ENCODE results near the gene ZNF329. TPM values are rescaled to one million over a fixed set of nuclear protein-coding genes. Genes with fewer than 3 reads are reported as not detected.

The ZNF329 gene
- total RNA-seq (19.0 TPM), polyA plus RNA-seq (ENCODE audit: insufficient read depth in 1 of 8, insufficient read length in 8 of 8, low replicate concordance in 1 of 8) (10 to 100 TPM in 7 of 8 donors, 1 to 10 TPM in 1; 9.8 to 13.6 (median 12.4) TPM)
- long read RNA-seq, donor 1: 0 reads
- long read RNA-seq, donor 2: 0 reads
- long read RNA-seq, donor 3, partial matches to known transcripts: 0 of 1 reads
- long read RNA-seq, donor 3, other reads (novel, unspliced or antisense): 0 of 1 reads
- long read RNA-seq, donor 4, partial matches to known transcripts: 0 of 2 reads
- long read RNA-seq, donor 4, other reads (novel, unspliced or antisense): 0 of 2 reads
- long read RNA-seq, donor 5, transcript ZNF329-204 (4 exons, 3,410 nt): major isoform, 5 of 6 reads
- long read RNA-seq, donor 5, partial matches to known transcripts: 0 of 6 reads
- long read RNA-seq, donor 5, other reads (novel, unspliced or antisense): 0 of 6 reads
- long read RNA-seq, donor 6, partial matches to known transcripts: 0 of 3 reads
- long read RNA-seq, donor 6, other reads (novel, unspliced or antisense): 0 of 3 reads
- long read RNA-seq, donor 7, partial matches to known transcripts: 0 of 3 reads
- long read RNA-seq, donor 7, other reads (novel, unspliced or antisense): 0 of 3 reads
- long read RNA-seq, donor 8: 0 reads
- long read RNA-seq, donor 9, partial matches to known transcripts: 0 of 1 reads
- long read RNA-seq, donor 9, other reads (novel, unspliced or antisense): 0 of 1 reads
- long read RNA-seq, donor 10, partial matches to known transcripts: 0 of 1 reads
- long read RNA-seq, donor 10, other reads (novel, unspliced or antisense): 0 of 1 reads
- long read RNA-seq, donor 11: 0 reads

DNA sequence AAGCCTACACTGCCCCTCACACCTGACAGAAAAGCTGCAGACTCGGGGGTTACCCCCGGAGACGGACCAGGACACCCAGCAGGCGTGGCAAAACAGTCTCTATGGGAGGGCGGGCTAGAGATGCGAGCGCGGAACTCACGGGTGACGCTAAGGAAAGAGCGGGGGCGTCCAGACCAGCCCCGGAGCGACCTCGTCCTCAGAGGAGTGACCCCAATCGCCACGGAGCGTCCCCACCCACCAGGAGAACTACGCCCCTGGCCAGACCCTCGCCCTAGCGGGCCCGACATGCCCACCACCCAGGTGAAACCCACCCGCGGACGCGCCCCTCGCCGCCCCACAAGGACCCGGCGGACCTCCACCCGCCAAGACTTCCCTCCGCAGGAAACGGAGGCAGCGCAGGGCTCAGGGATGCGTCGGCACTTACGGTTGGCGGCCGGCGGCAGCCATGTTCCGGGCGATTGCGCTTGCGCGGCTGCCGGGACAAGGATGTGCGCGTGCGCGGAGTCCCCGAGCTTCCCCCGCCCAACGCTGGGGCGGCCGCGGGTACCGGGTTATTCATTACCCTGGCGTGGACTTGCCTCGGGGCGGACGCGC is at the start of gene ZNF329:
Gene ZNF329 (minus strand): TSS at position 462 of the 594 bp plus-strand sequence. CDS start 21,286 bp downstream, outside the sequence.
- under 1% methylated on average over 53 of the region's 62 CpGs for WGBS (ENCODE audit: insufficient coverage)

DNA sequence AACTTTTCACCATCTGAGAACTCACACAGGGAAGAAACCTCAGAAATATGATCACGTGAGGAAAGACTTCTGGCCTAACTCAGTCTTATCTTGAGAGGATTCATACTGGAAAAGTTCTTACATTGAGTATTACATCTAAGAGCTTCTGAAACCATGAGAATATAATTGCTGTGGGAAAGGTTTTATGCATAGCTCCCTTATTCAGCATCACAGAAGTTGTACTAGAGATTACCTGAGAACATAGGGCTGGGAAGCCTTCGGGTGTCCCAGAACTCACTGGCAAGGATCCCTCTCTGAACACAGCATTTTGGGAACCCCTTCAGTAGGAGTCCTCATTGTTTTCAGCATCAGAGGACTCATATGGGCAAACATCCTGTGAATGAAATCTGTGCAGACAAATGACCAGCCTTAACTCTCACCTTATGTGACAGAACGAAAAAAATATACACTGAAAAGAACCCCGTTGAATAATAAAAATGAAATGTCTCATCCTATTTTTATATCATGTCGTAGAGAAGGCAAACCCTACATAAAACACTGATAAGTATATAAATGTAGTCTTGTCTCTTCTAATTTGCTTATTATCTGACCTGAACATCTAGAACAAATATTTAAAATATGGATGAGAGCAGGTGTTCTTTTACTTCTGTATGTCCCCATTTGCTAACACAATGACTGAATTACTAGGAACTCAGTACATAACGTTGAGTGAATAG is 46.5 kb upstream of the ZNF329 start:
- Histone ChIP-seq H3K4me1 (ENCODE audit: control insufficient read depth, insufficient read depth, low read length) (no peaks in the 10 kb centered on the region), H3K4me3 (ENCODE audit: low read length) (no peak overlapping the region), H3K27me3 (ENCODE audit: control insufficient read depth, insufficient read depth, low read length) (no peaks in the 10 kb centered on the region), H3K9me3 (replicated peaks; ENCODE audit: control insufficient read depth, low read depth, low read length) (peaks cover 89% of the 10 kb centered on the region), H3K36me3 (ENCODE audit: control insufficient read depth, insufficient read depth, low read length) (peaks cover 45% of the 10 kb centered on the region), H3K27ac (ENCODE audit: low read length) (no peak overlapping the region)
- 67% methylated on average over 1 of the region's 6 CpGs for WGBS (ENCODE audit: insufficient coverage)
- no peak for DNase-seq

More for the DNA sequence above, at the start of gene ZNF329:
- peaks cover 23% of the 10 kb centered on the region for H3K4me1 ChIP-seq (ENCODE audit: control insufficient read depth, insufficient read depth, low read length)
- H3K27me3 ChIP-seq (ENCODE audit: control insufficient read depth, insufficient read depth, low read length): no peaks in the 10 kb centered on the region
- peak within 1 kb of the TSS; percentile 98 for H3K4me3 ChIP-seq (ENCODE audit: low read length)
- DNase-seq: peak; percentile 89
- no peaks in the 10 kb centered on the region for H3K36me3 ChIP-seq (ENCODE audit: control insufficient read depth, insufficient read depth, low read length)
- peak within 1 kb of the TSS; percentile 94 for H3K27ac ChIP-seq (ENCODE audit: low read length)
- peaks cover 15% of the 10 kb centered on the region for H3K9me3 ChIP-seq (replicated peaks; ENCODE audit: control insufficient read depth, low read depth, low read length)

DNA sequence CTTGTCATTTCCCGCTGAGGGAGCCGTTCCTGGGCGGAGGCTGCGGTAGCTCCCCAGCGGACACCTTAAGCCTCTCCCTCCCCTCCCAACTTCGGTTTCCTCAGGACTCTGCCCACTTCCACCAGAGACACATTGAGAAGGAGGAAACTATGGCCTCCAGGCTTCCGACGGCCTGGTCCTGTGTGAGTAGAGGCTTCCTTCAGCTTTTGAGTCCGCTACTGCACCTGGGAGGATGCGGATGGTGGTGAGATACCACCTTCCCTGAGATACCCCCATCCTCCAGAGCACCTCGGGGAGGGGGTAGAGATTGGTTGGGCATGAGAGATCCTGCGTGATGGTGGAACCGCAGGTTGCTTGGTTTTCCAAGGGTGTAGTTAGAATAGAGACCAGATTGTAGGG is 33.2 kb upstream of the ZNF329 start:
- Histone ChIP-seq H3K27ac (ENCODE audit: low read length) (peak overlapping the region; percentile 94), H3K4me3 (ENCODE audit: low read length) (peak overlapping the region; percentile 93), H3K36me3 (ENCODE audit: control insufficient read depth, insufficient read depth, low read length) (peaks cover 29% of the 10 kb centered on the region), H3K27me3 (ENCODE audit: control insufficient read depth, insufficient read depth, low read length) (peaks cover 3% of the 10 kb centered on the region), H3K9me3 (replicated peaks; ENCODE audit: control insufficient read depth, low read depth, low read length) (peaks cover 74% of the 10 kb centered on the region), H3K4me1 (ENCODE audit: control insufficient read depth, insufficient read depth, low read length) (peaks cover 8% of the 10 kb centered on the region)
- 0% methylated on average over 3 of the region's 13 CpGs for WGBS (ENCODE audit: insufficient coverage)
- no peak for DNase-seq

DNA sequence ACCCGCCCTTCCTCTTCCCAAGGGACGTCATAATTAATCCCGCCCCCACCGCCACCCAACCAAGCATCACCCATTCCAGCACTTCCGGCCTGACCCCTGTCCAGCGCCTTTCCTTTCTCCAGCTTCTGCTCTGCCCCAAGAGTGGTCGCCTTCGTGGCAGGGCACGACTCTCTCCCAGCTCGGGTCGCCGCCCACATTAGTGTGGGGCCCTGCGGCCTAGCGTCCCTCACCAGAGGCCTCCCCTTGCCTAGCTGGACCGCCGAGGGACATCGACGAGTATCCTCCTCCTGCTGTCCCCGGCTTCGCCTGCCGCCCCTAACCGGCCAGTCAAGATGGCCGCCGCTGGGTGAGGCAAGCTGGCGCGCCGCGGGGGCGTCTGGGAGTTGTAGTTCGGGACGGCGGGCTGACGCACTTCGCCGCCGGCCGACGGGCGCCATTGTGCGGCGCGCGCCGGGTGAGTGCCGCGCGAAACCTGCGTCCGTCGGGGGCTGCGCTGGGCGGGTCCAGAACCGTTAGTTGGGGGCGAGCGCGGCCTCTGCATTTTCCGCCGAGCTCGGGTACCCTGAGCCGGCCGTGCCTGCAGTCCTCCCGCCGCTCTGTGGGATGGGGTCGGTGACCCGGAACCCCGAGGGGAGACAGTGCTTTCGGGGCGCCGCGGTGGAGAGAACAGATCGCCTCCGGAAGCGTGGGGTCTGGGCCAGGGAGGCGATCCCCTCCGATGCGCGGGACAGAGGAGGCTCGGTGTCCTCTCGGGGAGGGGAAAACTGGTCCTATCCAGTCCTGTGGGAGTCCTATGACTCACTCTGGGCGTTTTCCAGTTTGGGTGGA is 32.6 kb upstream of the ZNF329 start, which contains the start of gene ZNF274:
Gene ZNF274 (plus strand): TSS at position 73 of the 828 bp plus-strand sequence. CDS start 905 bp downstream, outside the sequence.
- peaks cover 77% of the 10 kb centered on the region for H3K9me3 ChIP-seq (replicated peaks; ENCODE audit: control insufficient read depth, low read depth, low read length)
- peaks cover 31% of the 10 kb centered on the region for H3K36me3 ChIP-seq (ENCODE audit: control insufficient read depth, insufficient read depth, low read length)
- H3K4me3 ChIP-seq (ENCODE audit: low read length): peak within 1 kb of the TSS; percentile 93
- peaks cover 3% of the 10 kb centered on the region for H3K27me3 ChIP-seq (ENCODE audit: control insufficient read depth, insufficient read depth, low read length)
- peaks cover 8% of the 10 kb centered on the region for H3K4me1 ChIP-seq (ENCODE audit: control insufficient read depth, insufficient read depth, low read length)
- peak; percentile 95 for DNase-seq
- H3K27ac ChIP-seq (ENCODE audit: low read length): peak within 1 kb of the TSS; percentile 94
- WGBS (ENCODE audit: insufficient coverage): under 1% methylated on average over 66 of the region's 80 CpGs

DNA sequence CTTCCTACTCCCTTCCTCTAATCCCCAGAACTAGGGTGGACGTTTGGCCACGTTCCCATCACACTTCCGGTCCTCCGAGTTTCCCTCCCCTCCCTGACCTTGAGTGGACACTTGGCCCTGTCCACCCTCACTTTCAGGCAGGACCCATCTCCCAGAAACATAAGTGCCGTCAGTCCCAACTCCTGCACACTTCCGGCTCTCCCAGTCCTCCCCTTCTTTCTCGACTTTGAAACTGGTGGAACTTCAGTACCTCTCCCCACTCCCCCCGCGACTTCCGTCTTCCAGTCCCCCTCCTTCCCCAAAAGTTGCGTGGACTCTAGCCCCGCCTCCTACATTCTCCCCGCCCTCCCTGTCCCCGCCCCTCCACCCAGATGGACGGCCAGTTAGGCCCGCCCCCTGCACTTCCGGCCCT is 32.0 kb upstream of the ZNF329 start:
- H3K27ac ChIP-seq (ENCODE audit: low read length): peak overlapping the region; percentile 94
- peaks cover 28% of the 10 kb centered on the region for H3K36me3 ChIP-seq (ENCODE audit: control insufficient read depth, insufficient read depth, low read length)
- H3K27me3 ChIP-seq (ENCODE audit: control insufficient read depth, insufficient read depth, low read length): peaks cover 3% of the 10 kb centered on the region
- peaks cover 8% of the 10 kb centered on the region for H3K4me1 ChIP-seq (ENCODE audit: control insufficient read depth, insufficient read depth, low read length)
- peaks cover 78% of the 10 kb centered on the region for H3K9me3 ChIP-seq (replicated peaks; ENCODE audit: control insufficient read depth, low read depth, low read length)
- no peak for DNase-seq
- WGBS (ENCODE audit: insufficient coverage): 6% methylated on average over 17 of the region's 17 CpGs
- peak overlapping the region; percentile 93 for H3K4me3 ChIP-seq (ENCODE audit: low read length)

DNA sequence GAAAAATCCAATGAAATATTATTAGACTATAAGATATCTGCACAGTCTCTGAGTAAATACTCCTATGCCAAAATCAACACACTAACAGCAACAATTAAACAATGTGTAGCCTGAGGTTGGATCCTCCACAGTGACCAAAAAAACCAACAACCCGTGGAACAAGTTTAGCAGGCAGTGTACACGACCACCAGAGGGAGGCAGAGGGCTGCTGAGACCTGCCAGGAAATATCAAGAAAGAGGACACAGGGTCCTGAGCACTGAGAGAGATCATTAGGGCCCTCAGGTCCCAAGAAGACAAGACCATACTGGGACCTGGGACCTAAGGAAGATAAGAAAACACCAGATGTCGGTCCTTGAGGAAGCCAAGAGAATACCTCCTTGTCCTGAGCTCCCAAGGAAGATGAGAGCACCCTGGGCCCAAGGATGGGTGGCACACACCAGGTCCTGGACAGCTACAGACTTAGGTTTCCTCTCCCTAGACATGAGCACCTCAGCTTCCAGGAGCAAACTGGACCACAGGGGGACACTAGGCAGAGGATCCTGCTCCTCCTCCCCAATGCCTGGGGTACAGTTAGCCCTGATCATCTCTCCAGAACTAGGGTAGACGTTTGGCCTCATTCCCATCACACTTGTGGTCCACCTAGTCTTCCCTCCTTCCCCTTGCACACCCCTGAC is 31.4 kb upstream of the ZNF329 start:
- Histone ChIP-seq H3K9me3 (replicated peaks; ENCODE audit: control insufficient read depth, low read depth, low read length) (peaks cover 74% of the 10 kb centered on the region), H3K4me3 (ENCODE audit: low read length) (peak overlapping the region; percentile 93), H3K36me3 (ENCODE audit: control insufficient read depth, insufficient read depth, low read length) (peaks cover 24% of the 10 kb centered on the region), H3K27me3 (ENCODE audit: control insufficient read depth, insufficient read depth, low read length) (peaks cover 3% of the 10 kb centered on the region), H3K4me1 (ENCODE audit: control insufficient read depth, insufficient read depth, low read length) (peaks cover 8% of the 10 kb centered on the region), H3K27ac (ENCODE audit: low read length) (peak overlapping the region; percentile 94)
- peak; percentile 15 for DNase-seq
- 56% methylated on average over 4 of the region's 4 CpGs for WGBS (ENCODE audit: insufficient coverage)

DNA sequence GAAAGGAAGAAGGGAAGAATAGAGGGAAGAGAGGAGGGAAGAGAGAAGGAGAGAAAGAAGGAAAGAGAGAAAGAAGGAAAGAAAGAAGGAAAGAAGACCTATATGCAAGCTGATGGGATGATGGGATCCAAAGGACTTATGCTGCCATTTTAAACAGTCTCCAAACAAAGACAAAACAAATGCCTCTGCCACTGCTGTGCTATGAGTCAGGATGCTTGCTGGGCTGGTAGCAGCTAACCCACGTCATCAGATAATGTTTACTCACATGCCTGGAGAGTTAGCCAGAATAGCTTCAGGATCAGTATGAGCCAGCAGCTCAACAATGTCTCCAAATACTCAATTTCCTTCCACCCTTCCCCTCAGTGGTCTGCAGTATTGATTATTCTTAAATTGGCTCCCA is 20.3 kb upstream of the ZNF329 start:
- no peak overlapping the region for H3K4me3 ChIP-seq (ENCODE audit: low read length)
- no peaks in the 10 kb centered on the region for H3K36me3 ChIP-seq (ENCODE audit: control insufficient read depth, insufficient read depth, low read length)
- H3K9me3 ChIP-seq (replicated peaks; ENCODE audit: control insufficient read depth, low read depth, low read length): peaks cover 60% of the 10 kb centered on the region
- DNase-seq: no peak
- H3K27me3 ChIP-seq (ENCODE audit: control insufficient read depth, insufficient read depth, low read length): no peaks in the 10 kb centered on the region
- 80% methylated on average over 1 of the region's 1 CpG for WGBS (ENCODE audit: insufficient coverage)
- H3K4me1 ChIP-seq (ENCODE audit: control insufficient read depth, insufficient read depth, low read length): no peaks in the 10 kb centered on the region
- H3K27ac ChIP-seq (ENCODE audit: low read length): no peak overlapping the region

DNA sequence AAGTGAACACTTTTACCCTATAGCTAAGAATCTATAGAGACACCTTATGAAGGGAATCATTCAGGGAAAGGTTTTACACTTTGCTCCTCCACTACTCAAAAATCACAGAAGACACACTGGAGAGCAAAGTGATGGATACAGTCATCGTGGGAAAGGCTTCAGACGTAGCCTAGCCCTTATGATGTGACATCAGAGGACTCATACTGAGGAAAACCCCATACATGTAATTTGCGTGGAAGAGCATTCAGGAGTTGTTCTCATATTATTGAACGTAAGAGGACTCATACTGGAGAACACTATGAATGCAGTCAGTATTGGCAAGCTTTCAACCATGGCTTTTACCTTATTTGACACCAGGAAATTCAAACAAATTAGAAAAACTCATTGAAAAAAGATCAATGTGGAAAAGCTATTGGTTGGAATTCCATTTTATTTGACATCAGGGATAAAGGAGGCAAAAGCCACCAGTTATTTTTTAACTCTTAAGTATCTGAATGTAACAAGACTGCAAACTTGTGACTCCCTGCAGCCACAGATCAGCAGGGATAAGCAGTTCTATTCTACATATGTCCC is 16.2 kb upstream of the ZNF329 start:
- Histone ChIP-seq H3K4me1 (ENCODE audit: control insufficient read depth, insufficient read depth, low read length) (no peaks in the 10 kb centered on the region), H3K4me3 (ENCODE audit: low read length) (no peak overlapping the region), H3K36me3 (ENCODE audit: control insufficient read depth, insufficient read depth, low read length) (no peaks in the 10 kb centered on the region), H3K27me3 (ENCODE audit: control insufficient read depth, insufficient read depth, low read length) (no peaks in the 10 kb centered on the region), H3K9me3 (replicated peaks; ENCODE audit: control insufficient read depth, low read depth, low read length) (peaks cover 57% of the 10 kb centered on the region), H3K27ac (ENCODE audit: low read length) (no peak overlapping the region)
- no peak for DNase-seq
- no CpG with 5 or more reads among the region's 4 CpGs for WGBS (ENCODE audit: insufficient coverage)
